ENCODE measurements around the gene EP400. TPM values are rescaled to one million over a fixed set of nuclear protein-coding genes. Genes with fewer than 3 reads are reported as not detected.

EP400 gene
- polyA plus RNA-seq, 1 donor, result 31.9 TPM

DNA sequence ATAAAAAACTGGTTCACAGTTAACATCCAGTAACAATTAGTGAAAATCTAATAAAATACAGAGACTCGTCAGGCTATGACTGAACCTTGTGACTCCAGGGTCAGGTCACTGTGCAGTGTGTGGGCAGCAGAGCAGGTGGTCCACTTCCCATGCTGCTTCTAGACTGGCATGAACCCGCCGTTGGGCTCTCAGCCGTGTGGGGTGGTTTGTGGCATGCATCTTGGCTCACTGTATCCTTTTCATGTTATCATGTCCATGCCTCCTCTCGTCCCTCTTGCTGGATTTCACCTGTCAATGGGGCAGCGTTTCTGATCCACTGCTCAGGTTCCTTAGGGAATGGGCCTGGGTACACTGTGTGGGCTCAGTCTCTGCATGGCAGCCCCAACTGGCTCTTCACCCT, 57.3 kb downstream of the EP400 start:
- Histone ChIP-seq H3K4me3 (ENCODE audit: low read length) (no peak overlapping the region), H3K4me1 (ENCODE audit: control insufficient read depth, insufficient read depth, low read length) (no peaks in the 10 kb centered on the region), H3K27ac (ENCODE audit: low read length) (no peak overlapping the region), H3K36me3 (ENCODE audit: control insufficient read depth, insufficient read depth, low read length) (peaks cover 61% of the 10 kb centered on the region), H3K27me3 (ENCODE audit: control insufficient read depth, insufficient read depth, low read length) (no peaks in the 10 kb centered on the region), H3K9me3 (ENCODE audit: control insufficient read depth, low read depth, low read length) (no peaks in the 10 kb centered on the region)
- no peak for DNase-seq
- WGBS (ENCODE audit: insufficient coverage, low lambda C conversion rate), result no CpG with 5 or more reads among the region's 6 CpGs

GRCh38 chr12:132009336-132009859, 59.7 kb downstream of the EP400 start:
- Histone ChIP-seq H3K4me3 (ENCODE audit: low read length) (no peak overlapping the region), H3K36me3 (ENCODE audit: control insufficient read depth, insufficient read depth, low read length) (peaks cover 72% of the 10 kb centered on the region), H3K4me1 (ENCODE audit: control insufficient read depth, insufficient read depth, low read length) (no peaks in the 10 kb centered on the region), H3K27ac (ENCODE audit: low read length) (no peak overlapping the region), H3K9me3 (ENCODE audit: control insufficient read depth, low read depth, low read length) (no peaks in the 10 kb centered on the region), H3K27me3 (ENCODE audit: control insufficient read depth, insufficient read depth, low read length) (no peaks in the 10 kb centered on the region)
- WGBS (ENCODE audit: insufficient coverage, low lambda C conversion rate), result no CpG with 5 or more reads among the region's 5 CpGs
- DNase-seq, result no peak

DNA sequence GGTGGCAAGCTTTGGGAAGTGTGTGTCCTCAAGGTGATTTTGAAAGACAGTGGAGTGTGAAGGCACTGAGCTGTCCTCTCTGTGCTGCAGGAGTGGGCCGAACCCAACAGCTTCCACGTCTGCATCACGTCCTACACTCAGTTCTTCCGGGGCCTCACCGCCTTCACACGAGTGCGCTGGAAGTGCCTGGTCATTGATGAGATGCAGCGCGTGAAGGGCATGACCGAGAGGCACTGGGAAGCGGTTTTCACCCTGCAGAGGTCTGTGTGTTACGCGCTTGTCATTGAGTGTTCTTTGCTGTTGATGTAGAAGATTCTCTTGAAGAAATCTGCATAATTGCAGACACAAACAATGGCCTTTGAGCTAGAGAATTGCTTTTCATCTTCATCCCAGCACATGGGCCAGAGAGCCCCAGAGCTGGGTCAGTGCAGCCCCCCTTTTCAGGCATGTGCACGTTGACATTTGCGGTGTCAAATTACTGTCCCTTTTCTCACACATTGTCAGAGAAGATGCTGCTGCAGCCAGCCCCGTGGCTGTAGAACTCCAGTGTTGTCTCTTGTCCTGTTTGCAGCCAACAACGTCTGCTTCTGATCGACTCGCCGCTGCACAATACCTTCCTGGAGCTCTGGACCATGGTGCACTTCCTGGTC, 63.3 kb downstream of the EP400 start:
- no peak overlapping the region for H3K4me3 ChIP-seq (ENCODE audit: low read length)
- no peaks in the 10 kb centered on the region for H3K9me3 ChIP-seq (ENCODE audit: control insufficient read depth, low read depth, low read length)
- H3K36me3 ChIP-seq (ENCODE audit: control insufficient read depth, insufficient read depth, low read length), result peaks cover 76% of the 10 kb centered on the region
- DNase-seq, result no peak
- no peaks in the 10 kb centered on the region for H3K27me3 ChIP-seq (ENCODE audit: control insufficient read depth, insufficient read depth, low read length)
- WGBS (ENCODE audit: insufficient coverage, low lambda C conversion rate), result 100% methylated on average over 2 of the region's 20 CpGs
- no peaks in the 10 kb centered on the region for H3K4me1 ChIP-seq (ENCODE audit: control insufficient read depth, insufficient read depth, low read length)
- H3K27ac ChIP-seq (ENCODE audit: low read length), result no peak overlapping the region

DNA sequence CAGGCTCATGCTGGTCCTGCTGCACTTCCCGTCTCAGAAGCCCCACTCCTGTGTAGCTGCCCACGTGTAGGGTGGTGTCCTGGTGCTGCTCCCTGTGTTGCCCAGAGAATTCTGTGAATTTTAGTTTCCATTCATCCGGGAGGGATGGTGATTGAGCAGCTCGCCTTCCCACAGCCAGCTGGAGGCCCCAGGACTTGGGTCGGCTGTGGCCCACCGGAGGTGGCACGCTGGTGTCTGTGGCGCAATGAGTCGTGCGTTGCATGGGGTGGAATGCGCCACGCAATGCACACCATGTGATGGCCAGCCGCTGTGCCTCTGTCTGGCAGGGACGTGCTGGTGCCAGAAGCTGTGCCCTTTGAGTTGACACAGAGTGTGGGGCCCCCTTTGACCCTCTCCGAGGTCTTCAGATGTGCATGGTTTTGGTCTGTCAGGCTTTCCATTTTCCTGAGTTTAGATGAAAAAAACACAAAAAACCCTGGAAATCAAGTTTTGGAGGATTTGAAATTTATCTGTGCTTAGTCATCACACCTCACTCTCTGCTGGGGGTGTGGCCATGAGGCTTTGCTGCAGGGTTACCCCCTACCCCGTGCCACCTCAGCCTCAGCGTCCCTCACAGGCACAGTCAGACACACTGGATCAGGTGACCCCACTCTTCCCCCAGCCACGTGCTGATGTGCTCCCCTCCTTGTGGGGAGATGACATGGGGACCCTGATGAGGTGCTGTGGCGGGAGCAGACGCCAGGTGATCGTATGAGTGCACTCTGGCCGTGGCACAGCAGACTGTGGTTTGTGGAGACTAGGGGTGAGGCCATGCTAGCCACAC, 64.6 kb downstream of the EP400 start:
- Histone ChIP-seq H3K27ac (ENCODE audit: low read length) (no peak overlapping the region), H3K9me3 (ENCODE audit: control insufficient read depth, low read depth, low read length) (no peaks in the 10 kb centered on the region), H3K4me3 (ENCODE audit: low read length) (no peak overlapping the region), H3K4me1 (ENCODE audit: control insufficient read depth, insufficient read depth, low read length) (no peaks in the 10 kb centered on the region), H3K27me3 (ENCODE audit: control insufficient read depth, insufficient read depth, low read length) (no peaks in the 10 kb centered on the region), H3K36me3 (ENCODE audit: control insufficient read depth, insufficient read depth, low read length) (peaks cover 81% of the 10 kb centered on the region)
- WGBS (ENCODE audit: insufficient coverage, low lambda C conversion rate), result no CpG with 5 or more reads among the region's 22 CpGs
- DNase-seq, result no peak

- peaks cover 87% of the 10 kb centered on the region for H3K36me3 ChIP-seq (ENCODE audit: control insufficient read depth, insufficient read depth, low read length)
- WGBS (ENCODE audit: insufficient coverage, low lambda C conversion rate), result no CpG with 5 or more reads among the region's 7 CpGs
- no peak overlapping the region for H3K27ac ChIP-seq (ENCODE audit: low read length)
Observed at GRCh38 chr12:132014915-132015280, 65.2 kb downstream of the EP400 start.

GRCh38 chr12:132015686-132016430, 66.1 kb downstream of the EP400 start:
- Histone ChIP-seq H3K36me3 (ENCODE audit: control insufficient read depth, insufficient read depth, low read length) (peaks cover 93% of the 10 kb centered on the region), H3K27me3 (ENCODE audit: control insufficient read depth, insufficient read depth, low read length) (no peaks in the 10 kb centered on the region), H3K27ac (ENCODE audit: low read length) (no peak overlapping the region), H3K4me1 (ENCODE audit: control insufficient read depth, insufficient read depth, low read length) (no peaks in the 10 kb centered on the region), H3K9me3 (ENCODE audit: control insufficient read depth, low read depth, low read length) (no peaks in the 10 kb centered on the region), H3K4me3 (ENCODE audit: low read length) (no peak overlapping the region)
- WGBS (ENCODE audit: insufficient coverage, low lambda C conversion rate), result 98% methylated on average over 7 of the region's 21 CpGs
- no peak for DNase-seq

More at GRCh38 chr12:132014915-132015280, 65.2 kb downstream of the EP400 start:
- Histone ChIP-seq H3K4me1 (ENCODE audit: control insufficient read depth, insufficient read depth, low read length) (no peaks in the 10 kb centered on the region), H3K9me3 (ENCODE audit: control insufficient read depth, low read depth, low read length) (no peaks in the 10 kb centered on the region), H3K27me3 (ENCODE audit: control insufficient read depth, insufficient read depth, low read length) (no peaks in the 10 kb centered on the region), H3K4me3 (ENCODE audit: low read length) (no peak overlapping the region)
- DNase-seq, result no peak

DNA sequence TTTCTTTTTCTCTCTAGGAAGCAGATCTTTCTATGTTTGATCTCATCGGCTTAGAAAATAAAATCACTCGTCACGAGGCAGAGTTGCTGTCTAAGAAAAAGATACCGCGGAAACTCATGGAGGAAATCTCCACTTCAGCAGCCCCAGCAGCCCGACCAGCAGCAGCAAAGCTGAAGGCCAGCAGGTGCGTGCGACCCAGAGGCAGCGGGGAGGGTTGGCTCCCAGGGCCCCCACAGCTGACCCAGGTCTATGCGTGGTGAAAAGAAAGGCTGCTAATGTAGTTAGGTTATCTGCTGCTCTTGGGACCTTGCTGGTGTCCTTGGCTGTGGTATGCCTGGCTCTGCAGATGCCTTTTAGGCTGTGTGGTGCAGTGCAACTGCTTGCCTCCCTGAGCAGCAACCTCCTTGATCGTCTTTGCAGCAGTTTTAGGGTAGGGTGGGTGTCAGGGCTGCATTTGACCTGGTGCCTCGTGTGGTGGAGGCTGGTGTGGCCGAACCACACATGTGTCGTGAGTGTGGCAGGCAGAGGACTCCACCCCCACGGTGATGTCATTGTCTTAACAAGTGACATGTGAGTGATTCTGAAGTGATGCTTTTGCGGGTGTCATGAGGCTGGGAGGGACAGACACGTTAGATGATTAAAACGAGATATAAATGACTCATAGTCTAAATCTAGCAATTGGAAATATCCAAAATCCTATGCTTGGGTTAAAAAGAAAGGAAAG, 68.6 kb downstream of the EP400 start:
- Histone ChIP-seq H3K4me3 (ENCODE audit: low read length) (no peak overlapping the region), H3K4me1 (ENCODE audit: control insufficient read depth, insufficient read depth, low read length) (no peaks in the 10 kb centered on the region), H3K27me3 (ENCODE audit: control insufficient read depth, insufficient read depth, low read length) (no peaks in the 10 kb centered on the region), H3K9me3 (ENCODE audit: control insufficient read depth, low read depth, low read length) (no peaks in the 10 kb centered on the region), H3K27ac (ENCODE audit: low read length) (no peak overlapping the region), H3K36me3 (ENCODE audit: control insufficient read depth, insufficient read depth, low read length) (peaks cover 85% of the 10 kb centered on the region)
- DNase-seq, result no peak
- WGBS (ENCODE audit: insufficient coverage, low lambda C conversion rate), result 100% methylated on average over 1 of the region's 18 CpGs

GRCh38 chr12:132019891-132020290, 70.1 kb downstream of the EP400 start:
- Histone ChIP-seq H3K4me3 (ENCODE audit: low read length) (no peak overlapping the region), H3K9me3 (ENCODE audit: control insufficient read depth, low read depth, low read length) (no peaks in the 10 kb centered on the region), H3K27me3 (ENCODE audit: control insufficient read depth, insufficient read depth, low read length) (no peaks in the 10 kb centered on the region), H3K4me1 (ENCODE audit: control insufficient read depth, insufficient read depth, low read length) (no peaks in the 10 kb centered on the region), H3K36me3 (ENCODE audit: control insufficient read depth, insufficient read depth, low read length) (peaks cover 83% of the 10 kb centered on the region), H3K27ac (ENCODE audit: low read length) (no peak overlapping the region)
- DNase-seq, result no peak
- WGBS (ENCODE audit: insufficient coverage, low lambda C conversion rate), result no CpG with 5 or more reads among the region's 18 CpGs

- WGBS (ENCODE audit: insufficient coverage, low lambda C conversion rate), result no CpG with 5 or more reads among the region's 9 CpGs
- Histone ChIP-seq H3K4me3 (ENCODE audit: low read length) (no peak overlapping the region), H3K9me3 (ENCODE audit: control insufficient read depth, low read depth, low read length) (no peaks in the 10 kb centered on the region), H3K36me3 (ENCODE audit: control insufficient read depth, insufficient read depth, low read length) (peaks cover 83% of the 10 kb centered on the region), H3K27me3 (ENCODE audit: control insufficient read depth, insufficient read depth, low read length) (no peaks in the 10 kb centered on the region), H3K4me1 (ENCODE audit: control insufficient read depth, insufficient read depth, low read length) (no peaks in the 10 kb centered on the region), H3K27ac (ENCODE audit: low read length) (no peak overlapping the region)
- DNase-seq, result no peak
Observed at GRCh38 chr12:132020292-132020691, 70.5 kb downstream of the EP400 start.
